NOMO-1 (cell line): ENCODE data around the gene SPECC1.
"Not testable (repeated sequence)": the region's sequence is repeated elsewhere in the genome, so short reads cannot be mapped to it uniquely, and the experiment has no call there.

Experiments
- DNase-seq, 2 experiments: peaks; one replicate each; lab custom pipeline; 2025; ENCODE audit not compliant: unreplicated experiment in 2 of 2; lab: John Stamatoyannopoulos, UW

Gene SPECC1

DNA sequence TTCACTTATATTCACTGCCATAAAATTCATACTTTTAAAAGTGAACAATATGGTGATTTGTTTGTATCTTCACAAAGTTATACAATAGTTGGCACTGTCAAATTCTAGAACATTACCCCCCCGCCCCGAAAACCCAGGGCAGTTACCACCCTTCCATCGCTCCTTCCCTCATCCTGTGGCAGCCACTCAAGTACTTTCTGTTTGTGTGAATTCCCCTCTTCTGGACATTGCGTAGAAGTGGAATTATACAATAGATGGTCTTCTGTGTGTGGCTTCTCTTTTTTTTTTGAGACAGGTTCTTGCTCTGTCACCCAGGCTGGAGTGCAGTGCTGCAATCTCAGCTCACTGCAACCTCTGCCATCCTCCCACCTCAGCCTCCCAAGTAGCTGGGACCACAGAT is 58.6 kb downstream of the SPECC1 start:
- no peak for DNase-seq

- no peak for DNase-seq
Measured at GRCh38 chr17:20068445-20068844, 59.3 kb downstream of the SPECC1 start.

DNA sequence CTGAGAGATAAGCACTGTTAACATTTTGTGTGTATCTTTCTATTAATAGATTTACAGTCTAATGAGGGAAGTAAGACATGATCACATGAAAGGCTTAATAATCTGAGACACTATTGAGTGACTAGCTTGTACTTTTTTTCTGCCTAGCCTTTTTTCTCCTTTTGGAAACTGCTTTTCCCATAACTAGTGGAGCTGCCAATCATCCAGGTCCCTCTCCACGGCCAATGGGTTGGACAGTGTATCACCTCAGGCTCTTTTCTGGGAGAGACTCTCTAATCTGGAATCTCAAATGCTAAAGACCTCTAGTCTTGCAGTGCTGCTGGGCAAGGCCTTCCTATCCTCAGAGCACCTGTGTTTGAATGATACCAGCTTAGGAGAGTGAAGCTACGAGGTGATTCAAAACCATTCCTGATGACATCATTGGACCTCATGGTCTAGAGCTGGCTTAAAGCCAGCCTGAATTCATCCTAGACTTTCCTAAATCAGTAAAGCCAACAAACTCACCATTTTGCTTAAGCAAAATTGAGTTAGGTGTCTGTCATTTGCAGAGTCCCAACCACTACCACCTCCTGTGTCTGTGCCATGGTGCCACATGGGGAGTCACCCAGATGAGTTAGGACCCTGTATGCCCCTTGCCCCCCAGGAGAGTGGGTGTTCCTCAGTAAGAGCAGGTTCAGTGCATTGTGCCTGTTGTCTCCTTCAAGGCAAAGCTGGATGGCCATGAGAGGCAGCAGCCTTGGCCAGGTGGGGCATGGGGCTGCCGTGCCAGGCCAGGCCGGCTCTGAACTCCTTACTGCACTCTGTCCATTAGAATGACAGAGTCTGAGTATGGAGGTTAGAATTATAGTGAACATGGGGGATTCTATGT is 62.9 kb downstream of the SPECC1 start:
- no peak for DNase-seq

- DNase-seq = peak in 1 of 2 experiments; percentile 20
Measured at GRCh38 chr17:20072692-20072992, 63.5 kb downstream of the SPECC1 start.

GRCh38 chr17:20073055-20073979 is 64.2 kb downstream of the SPECC1 start:
- peak; percentile 89 to 91 for DNase-seq

- peak in 1 of 2 experiments; percentile 30 for DNase-seq
Measured at GRCh38 chr17:20074001-20074400, 64.8 kb downstream of the SPECC1 start.

DNA sequence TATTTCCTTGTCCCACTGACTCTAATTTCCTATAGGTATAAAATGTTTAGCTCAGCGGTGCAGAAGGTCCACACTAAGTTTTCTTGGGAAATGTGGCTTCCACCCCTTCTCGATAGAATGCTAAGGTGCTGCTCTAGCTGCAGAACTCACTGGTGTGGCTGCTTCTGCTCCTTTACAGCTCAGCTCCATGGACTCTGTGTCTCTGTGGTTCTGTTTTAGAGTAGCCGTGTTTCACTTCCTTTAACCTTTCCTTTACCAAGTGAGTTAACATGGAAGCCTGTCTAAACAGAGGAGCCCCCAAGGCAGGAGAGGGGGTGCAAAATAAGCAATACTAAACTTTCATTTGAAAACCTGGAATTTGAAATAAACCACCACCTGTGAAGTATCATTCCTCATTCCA is 65.3 kb downstream of the SPECC1 start:
- DNase-seq = peak in 1 of 2 experiments; percentile 86

- DNase-seq = not testable (repeated sequence)
Measured at GRCh38 chr17:20076137-20076536, 67.0 kb downstream of the SPECC1 start.

- DNase-seq = no peak
Measured at GRCh38 chr17:20077978-20078685, 69.0 kb downstream of the SPECC1 start.

DNA sequence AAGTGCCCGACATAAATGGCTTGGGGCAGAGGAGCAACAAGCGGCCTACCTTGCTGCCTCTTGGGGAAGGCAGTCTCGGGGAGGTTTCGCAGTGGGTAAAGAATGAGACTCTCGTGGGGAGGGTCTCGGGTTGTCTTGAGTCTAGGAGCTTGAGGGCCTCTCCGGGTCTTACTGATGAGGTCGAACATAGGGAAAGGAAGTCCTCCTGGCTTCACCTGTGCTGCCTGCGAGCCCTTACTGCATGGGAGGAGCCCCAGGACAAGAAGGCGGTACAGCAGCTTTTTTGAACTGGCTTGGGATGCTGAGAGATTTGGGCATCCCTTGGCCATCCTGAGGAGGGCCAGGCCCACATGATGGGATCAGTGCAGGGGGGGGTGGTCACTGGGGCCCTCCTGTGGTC is 71.4 kb downstream of the SPECC1 start:
- no peak for DNase-seq

- DNase-seq = no peak
Measured at GRCh38 chr17:20083156-20083859, 74.1 kb downstream of the SPECC1 start.

GRCh38 chr17:20084621-20085282 is 75.6 kb downstream of the SPECC1 start:
- no peak for DNase-seq

- DNase-seq = no peak
Measured at GRCh38 chr17:20085283-20085845, 76.2 kb downstream of the SPECC1 start.

DNA sequence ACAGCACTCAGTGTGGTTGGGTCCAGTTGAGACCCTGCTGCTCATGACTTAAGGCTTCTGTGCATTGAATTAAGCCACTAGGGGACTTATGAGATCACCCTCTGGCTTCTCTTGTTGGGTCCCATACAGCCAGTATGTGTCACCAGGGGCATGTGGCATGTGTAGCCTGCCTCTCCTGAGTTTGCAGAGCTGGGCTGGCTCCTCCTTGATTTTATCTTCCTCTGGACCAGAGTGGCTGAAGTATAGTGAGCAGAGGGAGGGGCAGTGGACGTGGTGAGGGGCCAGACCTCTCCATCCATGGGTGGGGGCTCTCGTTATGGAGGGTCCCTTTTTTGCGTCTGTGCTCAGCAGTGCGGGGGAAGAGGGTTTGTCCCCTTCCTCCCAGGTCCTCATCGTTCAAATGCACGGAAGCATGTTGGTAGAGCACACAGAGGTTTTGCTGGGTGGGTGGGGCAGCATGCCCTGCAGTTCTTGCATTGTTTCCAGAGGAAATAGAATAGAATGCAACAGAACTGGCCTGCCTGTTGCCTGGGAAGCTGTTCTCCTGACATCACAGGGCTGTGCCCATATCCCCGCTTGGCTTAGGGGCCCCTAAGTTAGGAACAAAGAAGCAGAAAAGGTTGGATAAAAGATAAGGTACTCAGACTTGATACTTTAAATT is 77.4 kb downstream of the SPECC1 start:
- no peak for DNase-seq

DNA sequence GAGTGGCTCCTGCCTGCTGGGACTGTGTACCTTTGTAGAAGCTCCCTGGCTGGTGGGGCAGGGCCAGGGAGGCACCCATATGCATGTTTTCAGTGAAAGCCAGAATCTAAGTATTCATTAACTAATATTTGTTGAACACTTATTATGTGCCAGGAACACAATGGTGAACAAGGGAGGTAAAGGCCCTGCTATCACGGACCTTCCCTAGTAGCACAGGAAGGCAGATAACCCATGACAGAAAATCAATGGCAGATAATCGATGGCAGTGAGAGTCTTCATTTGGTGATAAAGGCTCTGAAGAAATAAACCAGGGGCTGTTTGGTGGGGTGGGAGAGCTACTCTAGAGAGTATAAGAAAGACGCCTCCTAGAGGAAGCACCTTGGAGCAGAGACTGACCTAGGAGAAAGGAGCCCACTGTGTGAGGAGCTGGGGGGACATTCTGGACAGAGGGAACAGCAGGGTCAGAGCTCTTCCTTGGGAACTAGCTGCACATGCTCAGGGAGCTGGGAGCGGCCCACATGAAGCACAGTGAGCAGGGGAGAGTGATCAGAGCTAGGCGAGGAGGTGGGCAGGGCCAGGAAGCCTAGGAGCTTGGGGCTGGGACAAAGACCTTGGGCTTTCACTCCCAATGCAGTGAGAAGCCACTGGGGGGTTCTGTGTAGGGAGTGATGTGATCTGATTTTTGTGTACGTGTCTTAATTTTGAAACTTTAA is 78.5 kb downstream of the SPECC1 start:
- DNase-seq = no peak

- DNase-seq = no peak
Measured at GRCh38 chr17:20089756-20090547, 80.8 kb downstream of the SPECC1 start.

- no peak for DNase-seq
Measured at GRCh38 chr17:20091174-20092029, 82.2 kb downstream of the SPECC1 start.
